ENCODE measurements around the gene DPM1.
"Not testable (repeated sequence)": the region's sequence is repeated elsewhere in the genome, so short reads cannot be mapped to it uniquely, and the experiment has no call there.

Gene DPM1

DNA sequence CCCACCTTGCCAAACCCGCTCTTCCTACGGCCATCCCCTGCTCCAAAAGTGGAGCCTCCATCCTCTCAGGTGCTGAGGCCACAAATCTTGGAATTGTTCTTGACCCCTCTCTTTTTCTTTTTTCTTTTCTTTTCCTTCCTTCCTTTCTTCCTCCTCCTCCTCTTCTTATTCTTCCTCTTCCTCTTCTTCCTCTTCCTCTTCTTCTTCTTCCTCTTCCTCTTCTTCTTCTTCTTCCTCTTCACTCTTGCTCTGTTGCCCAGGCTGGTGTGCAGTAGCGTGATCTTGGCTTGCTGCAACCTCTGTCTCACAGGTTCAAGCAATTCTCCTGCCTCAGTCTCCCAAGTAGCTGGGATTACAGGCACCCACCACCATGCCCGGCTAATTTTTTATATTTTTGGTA lies 20.2 kb upstream of the DPM1 start:
- DNase-seq, result not testable (repeated sequence)

DNA sequence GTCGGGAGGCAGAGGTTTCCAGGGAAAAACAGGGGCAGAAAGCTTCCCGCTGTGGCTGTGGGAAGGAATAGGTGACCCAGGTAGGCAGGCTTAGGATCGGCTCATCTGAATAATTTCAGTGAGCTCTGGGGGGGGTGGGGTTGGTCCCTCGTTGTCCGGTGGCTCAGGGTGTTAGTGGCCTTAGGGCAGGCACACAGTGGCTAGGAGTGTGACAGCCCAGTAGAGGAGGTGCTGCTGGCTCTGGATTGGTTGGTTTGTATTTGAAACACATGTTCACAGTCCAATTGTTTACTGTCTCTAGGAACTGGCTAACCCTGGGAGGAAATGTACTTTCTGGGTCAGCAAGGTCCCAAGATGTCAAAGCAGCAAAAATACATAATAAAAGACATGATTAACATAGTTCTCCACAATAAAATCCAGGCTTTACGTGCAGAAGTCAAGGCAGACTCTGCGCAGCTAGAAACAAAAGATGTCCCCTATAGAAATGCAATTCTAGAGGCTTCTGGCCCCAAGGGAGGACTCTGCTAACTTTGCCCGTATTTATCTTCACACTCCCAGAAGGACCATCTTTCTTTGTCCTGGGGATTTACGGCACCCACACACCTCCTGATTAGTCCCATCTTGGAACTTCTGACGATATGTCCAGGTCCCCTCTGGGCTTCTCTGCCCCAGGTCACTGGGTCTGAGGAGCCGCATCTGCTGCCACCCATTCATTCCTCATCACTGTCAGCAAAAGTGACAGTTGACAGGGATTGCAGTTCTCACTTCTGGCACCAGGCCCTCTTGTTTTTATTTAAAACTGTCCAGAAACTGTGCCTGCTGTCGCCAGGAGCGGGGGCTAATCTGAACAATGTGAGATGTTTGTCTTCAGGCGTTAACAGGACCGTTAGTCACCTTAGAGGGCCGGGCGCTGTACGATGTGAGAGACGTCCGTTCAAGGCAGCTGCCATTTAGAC lies 19.0 kb upstream of the DPM1 start:
- DNase-seq, result no peak

DNA sequence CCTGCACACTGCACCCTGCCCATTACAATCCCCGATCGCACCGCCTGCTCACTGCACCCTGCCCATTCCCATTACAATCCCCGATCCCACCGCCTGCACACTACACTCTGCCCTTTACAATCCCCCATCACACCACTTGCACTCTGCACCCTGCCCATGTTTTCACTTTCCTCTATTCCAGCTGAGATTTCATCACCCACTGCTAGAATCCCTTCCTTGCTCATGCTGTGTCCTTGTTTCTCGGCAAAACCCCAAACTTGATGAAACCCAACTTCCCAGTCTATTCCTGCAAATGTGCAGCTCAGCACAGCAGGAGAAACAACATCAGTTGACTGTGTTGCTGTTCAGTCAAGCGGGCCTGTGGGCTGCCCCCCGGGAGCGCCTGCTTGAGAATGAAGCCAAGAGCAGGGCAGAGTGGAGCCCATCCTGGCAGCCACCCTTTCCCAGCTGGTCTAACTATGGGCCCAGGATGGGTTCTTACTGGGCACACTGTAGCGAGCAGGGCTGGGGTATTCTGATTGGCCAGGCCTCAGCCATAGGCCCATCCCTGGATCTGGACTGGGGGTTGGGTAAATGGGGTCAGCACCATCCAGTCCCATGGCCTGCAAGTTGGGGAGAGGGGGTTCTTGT lies 17.5 kb upstream of the DPM1 start:
- no peak for DNase-seq

DNA sequence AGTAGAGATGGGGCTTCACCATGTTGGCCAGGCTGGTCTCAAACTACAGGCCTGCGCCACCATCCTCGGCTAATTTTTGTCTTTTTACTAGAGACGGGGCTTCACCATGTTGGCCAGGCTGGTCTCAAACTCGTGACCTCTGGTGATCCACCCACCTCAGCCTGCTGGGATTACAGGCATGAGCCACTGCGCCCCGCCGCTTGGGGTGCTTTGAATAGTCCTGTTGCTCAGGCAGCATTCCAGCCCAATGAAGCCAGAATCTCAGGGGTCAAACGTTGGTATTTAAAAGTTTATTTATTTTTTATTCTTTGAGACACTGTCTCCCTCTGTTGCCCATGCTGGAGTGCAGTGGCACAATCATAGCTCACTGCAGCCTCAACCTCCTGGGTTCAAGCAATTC lies 11.6 kb upstream of the DPM1 start:
- no peak for DNase-seq

DNA sequence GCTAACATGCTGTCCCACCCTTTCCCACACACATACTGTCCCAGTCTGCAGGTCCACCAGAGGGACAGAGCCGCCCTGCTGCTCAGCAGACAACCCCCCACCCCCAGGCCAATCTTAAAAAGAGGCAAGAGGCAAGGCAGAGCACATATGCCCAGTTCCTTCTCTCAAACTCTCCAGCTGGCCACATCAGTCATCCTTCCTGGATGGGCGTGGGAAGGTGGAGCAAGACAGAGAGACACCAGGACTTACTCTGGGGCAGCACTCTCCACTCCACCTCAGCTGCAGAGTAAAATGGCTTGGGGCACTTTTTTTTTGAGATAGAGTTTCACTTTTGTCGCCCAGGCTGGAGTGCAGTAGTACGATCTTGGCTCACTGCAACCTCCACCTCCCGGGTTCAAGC lies 11.1 kb upstream of the DPM1 start:
- DNase-seq, result no peak

DNA sequence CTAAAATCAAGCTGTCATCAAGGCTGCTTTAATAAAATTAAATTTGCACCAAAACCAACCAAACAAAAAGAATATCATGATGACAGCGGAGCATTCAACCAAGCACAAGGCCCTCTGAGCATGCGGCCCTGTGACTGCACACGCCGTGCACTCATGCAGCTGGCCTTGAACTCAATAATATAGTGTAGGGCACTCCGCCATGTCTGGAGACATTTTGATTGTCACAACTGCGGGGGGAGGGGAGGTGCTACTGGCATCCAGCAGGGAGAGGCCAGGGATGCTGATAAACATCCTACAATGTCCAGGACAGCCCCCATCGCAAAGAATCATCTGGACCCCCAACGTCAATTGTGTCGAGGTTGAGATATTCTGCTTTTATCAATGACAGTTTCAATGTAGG lies 10.0 kb upstream of the DPM1 start:
- no peak for DNase-seq

DNA sequence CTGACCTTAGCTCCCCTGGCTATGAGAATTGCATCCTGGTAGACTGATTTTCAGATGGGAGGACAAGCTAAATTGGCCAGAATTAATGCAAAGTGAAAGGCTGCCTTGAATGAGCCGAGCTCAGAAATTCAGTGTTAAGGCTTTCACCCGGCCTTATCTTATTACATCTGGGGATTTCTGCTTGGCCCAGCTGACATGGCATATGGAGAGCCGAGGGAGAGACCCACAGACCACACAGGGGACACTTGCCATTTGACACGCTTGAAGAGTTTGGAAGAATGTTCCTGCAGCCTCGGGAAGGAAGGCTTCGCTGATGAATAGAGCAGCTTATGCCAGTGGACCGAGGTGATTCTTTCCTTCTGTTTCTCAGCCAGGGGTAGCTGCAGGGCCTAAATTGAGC lies 9.3 kb upstream of the DPM1 start:
- DNase-seq, result no peak

DNA sequence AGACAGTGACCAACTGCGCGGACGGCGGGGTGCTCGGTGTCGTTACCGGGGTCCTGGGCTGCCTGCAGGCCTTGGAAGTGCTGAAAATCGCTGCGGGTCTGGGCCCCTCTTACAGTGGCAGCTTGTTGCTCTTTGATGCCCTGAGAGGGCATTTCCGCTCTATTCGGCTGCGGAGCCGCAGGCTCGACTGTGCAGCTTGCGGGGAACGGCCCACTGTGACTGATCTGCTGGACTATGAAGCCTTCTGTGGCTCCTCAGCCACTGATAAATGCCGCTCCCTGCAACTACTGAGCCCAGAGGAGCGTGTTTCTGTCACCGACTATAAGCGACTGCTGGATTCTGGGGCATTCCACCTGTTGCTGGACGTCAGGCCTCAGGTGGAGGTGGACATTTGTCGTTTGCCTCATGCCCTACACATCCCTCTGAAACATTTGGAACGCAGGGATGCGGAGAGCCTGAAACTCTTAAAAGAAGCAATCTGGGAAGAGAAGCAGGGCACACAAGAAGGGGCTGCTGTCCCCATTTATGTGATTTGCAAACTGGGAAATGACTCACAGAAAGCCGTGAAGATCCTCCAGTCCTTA lies 1.3 kb upstream of the DPM1 start:
- DNase-seq, result no peak

DNA sequence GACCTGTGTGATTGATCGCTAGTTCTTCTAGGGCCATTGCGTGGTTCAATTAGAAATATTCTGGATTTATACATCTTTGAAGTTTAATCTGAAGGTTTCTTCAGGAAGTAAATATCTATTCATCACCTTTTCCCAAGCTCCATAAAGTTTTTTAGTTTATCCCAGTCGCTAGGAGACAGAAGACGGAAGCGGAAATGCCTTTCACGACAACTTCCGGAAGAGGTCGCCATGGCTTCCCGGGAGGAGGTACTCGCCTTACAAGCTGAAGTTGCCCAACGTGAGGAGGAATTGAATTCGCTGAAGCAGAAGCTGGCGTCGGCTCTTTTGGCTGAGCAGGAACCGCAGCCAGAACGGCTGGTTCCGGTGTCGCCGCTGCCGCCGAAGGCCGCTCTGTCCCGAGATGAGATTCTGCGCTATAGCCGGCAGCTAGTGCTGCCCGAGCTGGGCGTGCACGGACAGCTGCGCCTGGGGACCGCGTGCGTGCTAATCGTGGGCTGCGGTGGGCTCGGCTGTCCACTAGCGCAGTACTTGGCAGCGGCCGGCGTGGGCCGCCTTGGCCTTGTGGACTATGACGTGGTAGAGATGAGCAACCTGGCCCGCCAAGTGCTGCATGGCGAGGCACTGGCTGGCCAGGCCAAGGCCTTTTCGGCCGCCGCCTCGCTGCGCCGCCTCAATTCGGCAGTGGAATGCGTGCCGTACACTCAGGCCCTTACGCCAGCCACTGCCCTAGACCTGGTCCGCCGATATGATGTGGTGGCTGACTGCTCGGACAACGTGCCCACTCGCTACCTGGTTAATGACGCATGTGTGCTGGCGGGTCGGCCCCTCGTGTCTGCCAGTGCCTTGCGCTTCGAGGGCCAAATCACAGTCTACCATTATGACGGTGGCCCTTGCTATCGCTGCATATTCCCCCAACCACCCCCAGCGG lies 547 bp upstream of the DPM1 start, which contains the start of gene MOCS3:
Gene MOCS3, plus strand, starts transcription at position 204 of the 928 bp plus-strand sequence. Its CDS starts 25 bp downstream, at position 229.
- DNase-seq, result peak; percentile 97

DNA sequence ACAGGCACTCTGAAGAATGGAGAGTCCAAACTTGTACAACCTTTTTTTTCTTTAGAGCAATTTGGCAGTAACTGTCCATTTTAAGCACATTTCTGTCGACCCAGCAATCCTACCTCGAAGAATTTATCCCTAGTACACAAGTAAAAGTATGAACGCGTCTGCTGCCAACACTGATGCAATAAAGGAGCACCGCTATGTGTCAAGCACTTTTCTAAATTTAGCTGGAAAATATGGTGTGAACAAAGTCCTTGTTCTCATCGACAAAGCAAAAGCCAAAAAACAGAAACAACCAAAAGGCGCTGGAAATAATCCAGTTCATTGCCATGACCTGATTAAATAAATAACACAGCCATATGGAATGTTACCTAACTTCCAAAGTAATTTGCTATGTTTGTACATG lies 1.1 kb downstream of the DPM1 start:
- DNase-seq, result no peak

DNA sequence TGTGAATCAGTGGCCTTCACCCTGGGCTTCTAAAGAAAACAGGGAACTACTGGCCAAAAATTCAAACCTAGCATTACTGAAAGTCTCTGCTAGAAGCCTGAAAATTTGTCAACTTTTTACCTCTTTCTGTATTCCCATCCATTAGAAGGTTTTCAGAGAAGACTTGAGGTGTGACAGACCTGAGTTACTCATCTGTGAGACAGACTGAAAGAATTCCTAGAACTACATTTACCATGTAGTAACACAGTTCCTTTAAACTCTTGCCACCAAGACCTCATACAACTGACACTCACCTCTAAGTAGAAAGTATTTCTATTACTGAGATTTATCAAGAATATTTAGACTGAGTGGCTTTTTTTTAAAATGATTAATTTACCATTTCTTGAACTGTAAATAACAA lies 4.5 kb downstream of the DPM1 start:
- DNase-seq, result no peak

DNA sequence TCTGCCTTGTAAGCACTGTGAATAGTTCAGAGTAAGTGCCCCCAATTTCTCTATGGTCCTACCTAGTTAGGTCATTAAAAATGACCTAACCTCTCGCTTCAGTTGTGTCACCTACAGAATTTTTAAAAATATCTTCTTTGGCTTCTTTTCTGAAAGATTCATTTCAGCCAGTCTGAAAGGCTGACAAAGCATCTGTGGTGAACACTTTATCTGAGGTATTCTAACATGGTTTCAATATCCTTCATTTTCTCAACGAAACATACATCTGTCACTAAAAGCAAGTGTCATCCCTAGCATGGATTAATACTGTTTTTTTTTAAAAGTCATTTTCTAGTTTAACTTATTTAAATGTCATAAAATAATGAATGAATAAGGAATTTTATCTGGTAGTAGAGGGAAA lies 5.1 kb downstream of the DPM1 start:
- no peak for DNase-seq

DNA sequence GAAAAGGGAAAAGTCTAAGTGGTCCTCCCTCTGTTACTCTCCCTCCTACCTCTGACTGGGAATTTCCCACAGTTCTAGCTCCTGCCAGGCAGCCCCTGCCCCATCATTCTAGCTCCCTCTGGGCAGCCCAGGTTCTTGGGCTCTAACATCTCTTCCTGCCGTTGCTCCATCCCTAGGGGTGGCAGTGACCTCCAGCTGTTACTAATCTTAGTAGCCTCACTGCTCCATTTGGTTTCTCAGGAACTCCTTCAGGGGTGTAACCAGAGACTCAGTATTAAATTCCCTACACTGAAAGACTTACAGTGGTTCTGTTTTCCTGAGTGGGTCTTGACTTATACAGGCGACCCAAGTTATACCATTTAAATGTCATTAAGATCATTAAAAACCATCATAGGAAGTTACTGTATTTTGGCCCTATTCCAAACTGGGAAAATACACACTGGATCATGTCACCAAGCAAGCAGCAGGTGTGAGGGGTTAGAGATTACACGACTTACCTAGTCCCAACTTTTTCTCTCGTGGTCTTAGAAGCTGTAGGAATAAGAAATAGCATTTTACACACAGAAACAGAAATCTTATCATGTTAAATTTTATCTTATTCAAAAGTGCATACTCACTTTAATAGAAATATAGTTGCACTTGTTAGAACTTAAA lies 10.1 kb downstream of the DPM1 start:
- DNase-seq, result no peak

DNA sequence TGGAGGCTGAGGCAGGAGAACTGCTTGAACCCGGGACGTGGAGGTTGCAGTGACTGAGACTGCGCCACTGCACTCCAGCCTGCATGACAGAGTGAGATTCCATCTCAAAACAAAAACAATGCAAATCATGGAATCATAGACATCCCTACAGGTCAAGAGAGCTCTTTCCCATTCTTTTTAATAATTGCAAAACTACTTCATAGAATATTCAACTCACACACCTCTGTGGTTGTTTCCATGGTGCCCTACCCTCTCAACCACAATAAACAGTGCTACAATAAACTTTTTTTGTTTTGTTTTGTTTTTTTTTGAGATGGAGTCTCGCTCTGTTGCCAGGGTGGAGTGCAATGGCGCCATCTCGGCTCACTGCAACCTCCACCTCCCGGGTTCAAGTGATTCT lies 15.3 kb downstream of the DPM1 start:
- DNase-seq, result no peak

DNA sequence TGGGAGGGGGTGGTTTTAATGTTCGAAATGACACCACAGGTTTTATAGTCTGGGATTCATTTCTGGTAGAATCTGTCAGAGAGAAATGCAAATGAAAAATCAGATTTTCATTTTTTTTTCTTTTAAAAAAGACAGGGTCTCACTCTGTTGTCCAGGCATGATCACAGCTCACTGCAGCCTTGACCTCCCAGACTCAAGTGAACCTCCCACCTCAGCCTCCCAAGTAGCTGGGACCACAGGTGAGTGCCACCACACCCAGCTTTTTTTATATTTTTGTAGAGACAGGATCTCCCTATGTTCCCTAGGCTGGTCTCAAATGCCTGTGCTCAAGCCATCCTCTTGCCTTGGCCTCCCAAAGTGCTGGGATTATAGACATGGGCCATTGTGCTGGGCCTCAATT lies 24.7 kb downstream of the DPM1 start:
- DNase-seq, result no peak

DNA sequence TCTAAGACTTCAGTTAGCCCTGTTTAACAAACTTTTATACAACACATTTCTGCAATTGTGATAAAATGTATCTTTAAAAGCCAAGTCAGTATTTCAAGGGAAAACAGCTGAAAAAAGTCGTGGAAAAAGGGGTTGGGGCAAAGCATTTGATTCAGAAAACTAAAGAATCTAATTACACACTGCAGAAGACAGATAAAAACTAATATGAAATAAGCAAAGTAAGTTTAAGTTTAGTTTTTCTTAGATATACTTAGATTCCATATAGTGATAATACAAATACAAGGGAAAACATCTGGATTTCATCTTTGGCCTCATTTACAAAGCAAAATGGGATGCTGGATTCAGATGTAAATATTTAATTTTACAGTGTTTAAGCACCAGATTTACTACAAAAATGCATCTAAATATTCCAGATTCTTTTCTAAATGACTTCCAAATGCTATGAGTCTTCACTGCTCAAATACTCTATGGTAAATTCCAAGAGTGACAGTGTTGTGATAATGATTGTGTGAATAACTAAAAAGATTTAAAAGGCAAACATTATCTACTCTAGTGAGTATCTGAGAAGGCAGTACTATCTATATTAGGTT lies 25.5 kb downstream of the DPM1 start:
- no peak for DNase-seq

DNA sequence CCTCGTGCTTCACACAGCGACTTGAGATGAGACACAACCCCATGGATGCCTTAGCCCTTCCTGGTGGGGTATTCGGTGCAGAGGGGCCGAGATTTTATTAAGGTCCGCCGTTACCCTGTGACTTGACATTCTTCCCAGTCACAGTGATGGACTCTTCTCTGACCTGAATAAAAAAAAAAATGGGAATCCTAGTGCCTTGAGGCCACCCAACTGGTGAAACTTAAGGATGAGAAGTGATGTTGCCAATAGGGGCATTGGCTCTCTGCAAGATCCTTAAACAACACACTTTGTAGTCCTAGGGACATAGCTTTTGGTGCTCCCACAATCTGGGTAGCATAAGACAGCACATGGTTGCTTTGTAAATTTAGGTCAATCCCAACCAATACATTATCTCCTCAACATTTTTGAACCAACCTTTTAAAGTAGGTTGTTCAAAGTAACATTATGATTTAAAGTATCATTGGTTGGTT lies 26.3 kb downstream of the DPM1 start:
- no peak for DNase-seq

DNA sequence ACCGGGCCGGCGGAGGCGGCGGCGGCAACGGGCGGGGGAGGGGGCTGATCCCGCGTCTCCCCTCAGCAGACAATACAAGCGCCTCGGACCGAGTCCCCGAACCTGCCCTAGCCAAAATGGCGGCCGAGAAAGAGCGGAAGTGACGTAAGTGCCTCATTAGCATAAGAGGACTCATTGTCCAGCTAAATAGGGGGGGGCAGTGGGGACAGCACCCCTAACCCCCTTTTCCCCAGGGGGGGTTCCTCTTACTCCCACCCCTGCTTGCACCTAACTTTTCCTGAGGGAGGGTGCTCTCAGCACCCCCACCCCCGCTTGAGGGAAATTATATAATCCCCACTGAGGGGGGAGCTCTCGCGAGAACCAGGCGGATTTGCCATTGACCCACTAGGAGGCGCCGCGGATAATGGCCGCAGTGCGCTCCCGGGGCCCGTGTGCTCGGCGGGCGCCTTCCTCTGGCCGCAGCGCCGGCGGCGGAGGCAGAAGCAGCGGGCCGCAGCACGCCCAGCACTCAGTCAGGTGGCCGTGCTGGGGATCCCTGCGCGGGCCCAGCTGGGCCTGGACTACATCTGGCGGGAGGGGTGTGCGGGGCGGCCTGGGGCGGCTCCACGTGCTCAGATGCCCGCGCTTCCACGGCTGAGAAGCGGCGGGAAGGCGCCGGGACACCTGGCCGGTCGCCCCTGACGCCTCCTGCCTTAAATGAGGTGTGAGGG lies 26.9 kb downstream of the DPM1 start, which contains the start of gene ADNP:
Gene ADNP, minus strand, starts transcription at position 132 of the 710 bp plus-strand sequence. CDS start 27,441 bp downstream, outside the sequence.
- peak; percentile 97 for DNase-seq

DNA sequence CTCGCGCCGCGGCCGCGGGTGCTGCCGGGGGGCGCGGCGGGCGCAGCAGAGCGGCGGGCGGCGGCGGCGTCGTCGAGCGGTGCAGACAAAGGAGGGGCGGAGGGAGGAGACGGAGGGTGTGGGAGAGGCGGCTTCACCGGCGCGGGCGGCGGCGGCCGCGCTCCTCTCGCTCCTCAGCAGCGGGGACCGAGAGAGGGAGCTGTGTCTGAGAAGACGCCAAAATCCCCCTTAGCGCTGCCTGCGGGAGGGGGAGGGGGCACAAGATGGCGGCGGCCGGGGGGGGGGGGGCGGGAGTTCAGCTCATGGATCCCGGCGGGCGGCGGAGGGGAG lies 27.4 kb downstream of the DPM1 start:
- DNase-seq, result no peak

DNA sequence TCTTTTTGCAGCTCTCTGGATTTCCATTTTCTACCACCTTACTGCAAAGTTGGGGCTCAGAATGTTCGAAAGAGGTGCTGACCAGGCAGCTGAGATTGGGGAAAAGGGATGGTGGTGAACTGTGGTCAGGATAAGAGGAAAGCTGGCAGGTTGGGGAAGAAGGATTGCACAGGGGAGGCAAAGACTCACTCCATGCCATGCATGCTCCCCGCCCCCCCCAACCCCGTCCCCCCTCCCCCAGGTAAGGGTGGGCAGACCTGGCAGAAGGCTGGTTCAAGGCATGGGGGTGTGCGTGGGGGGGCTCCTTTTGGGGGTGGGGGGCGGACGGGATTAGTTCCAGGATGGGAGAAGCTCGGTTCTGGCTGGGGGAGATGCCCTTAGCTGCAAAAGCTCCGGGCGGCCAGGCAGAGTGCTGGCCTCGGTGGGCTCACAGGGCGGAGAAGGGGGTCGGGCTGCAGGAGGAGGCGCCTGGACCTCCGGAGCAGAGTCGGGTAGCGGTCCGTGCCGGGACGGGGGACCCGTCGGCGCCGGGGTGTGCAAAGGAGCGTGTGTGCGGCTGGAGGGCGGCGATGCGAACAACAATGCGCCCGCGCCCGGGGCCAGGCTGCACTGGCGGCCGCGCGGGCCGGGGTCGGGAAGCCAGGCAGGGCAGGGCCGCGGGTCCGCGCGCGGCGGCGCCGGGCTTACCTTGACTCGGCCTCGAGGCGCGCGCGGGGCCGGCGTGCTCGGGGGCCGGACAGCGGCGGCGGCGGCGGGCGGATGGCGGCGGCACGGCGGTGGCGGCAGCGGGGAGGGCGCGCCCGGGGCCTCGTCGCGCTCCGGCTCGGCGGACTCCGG lies 28.0 kb downstream of the DPM1 start:
- no peak for DNase-seq

Measured in midbrain (tissue), 1 donor.